ENCODE results near the gene AHDC1. TPM values are rescaled to one million over a fixed set of nuclear protein-coding genes. Genes with fewer than 3 reads are reported as not detected.

Gene AHDC1
- total RNA-seq, 1 donor from 2014 or later = 18.0 TPM

DNA sequence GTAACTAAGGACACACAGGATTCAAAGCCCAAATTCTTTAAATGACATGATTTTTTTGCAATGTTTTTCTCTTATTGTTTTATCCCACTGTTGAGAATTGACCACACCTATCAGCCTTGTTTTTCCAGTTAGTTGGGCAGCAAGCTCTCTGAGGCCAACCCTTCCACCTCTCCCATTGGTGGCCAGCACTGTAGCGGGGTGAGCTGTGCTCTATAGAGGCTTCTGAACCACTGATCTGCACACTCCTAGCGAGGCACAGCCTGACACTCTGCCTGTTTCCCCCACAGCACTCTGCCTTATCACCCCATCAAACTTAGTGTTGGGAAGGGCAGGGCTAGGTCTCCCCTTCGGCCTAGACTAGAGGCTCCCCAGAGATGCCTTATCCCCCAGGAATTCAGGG, 19.5 kb downstream of the AHDC1 start:
- TF ChIP-seq, protein P1, sequence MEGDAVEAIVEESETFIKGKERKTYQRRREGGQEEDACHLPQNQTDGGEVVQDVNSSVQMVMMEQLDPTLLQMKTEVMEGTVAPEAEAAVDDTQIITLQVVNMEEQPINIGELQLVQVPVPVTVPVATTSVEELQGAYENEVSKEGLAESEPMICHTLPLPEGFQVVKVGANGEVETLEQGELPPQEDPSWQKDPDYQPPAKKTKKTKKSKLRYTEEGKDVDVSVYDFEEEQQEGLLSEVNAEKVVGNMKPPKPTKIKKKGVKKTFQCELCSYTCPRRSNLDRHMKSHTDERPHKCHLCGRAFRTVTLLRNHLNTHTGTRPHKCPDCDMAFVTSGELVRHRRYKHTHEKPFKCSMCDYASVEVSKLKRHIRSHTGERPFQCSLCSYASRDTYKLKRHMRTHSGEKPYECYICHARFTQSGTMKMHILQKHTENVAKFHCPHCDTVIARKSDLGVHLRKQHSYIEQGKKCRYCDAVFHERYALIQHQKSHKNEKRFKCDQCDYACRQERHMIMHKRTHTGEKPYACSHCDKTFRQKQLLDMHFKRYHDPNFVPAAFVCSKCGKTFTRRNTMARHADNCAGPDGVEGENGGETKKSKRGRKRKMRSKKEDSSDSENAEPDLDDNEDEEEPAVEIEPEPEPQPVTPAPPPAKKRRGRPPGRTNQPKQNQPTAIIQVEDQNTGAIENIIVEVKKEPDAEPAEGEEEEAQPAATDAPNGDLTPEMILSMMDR (IDR thresholded peaks at IDR 0.05; ENCODE audit: insufficient read depth, low read length, poor library complexity, severe bottlenecking) = no peak
- no peaks in the 10 kb centered on the region for H3K36me3 ChIP-seq (ENCODE audit: control insufficient read depth, insufficient read depth, low read length)

DNA sequence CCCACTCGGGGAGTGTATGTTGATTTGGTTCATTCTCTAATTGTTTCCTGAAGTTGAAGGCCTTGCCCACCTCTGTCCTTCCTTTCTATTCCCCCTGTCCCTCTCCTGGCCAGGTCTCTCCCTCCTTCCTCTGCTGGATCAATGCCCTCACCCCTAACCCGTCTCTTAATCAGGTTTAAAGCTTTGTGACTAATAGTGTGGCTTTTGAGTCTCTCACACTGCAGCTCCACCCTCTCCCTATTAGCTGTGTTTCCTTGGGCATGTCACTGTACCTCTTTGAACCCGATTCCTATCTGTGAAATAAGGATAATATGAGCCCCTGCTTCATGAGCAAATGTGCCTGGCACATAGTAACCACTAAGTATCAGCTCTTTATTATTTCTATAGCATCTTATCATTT, 20.5 kb downstream of the AHDC1 start:
- Histone ChIP-seq H3K27me3 (ENCODE audit: control insufficient read depth, insufficient read depth, low read length) (no peaks in the 10 kb centered on the region), H3K36me3 (ENCODE audit: control insufficient read depth, insufficient read depth, low read length) (no peaks in the 10 kb centered on the region), H3K4me3 (ENCODE audit: low read depth, low read length) (no peak overlapping the region)
- DNase-seq (ENCODE audit: low read depth) = no peak
- TF ChIP-seq, protein P1 (IDR thresholded peaks at IDR 0.05; ENCODE audit: insufficient read depth, low read length, poor library complexity, severe bottlenecking) = no peak

More for the DNA sequence above, 19.5 kb downstream of the AHDC1 start:
- Histone ChIP-seq H3K27me3 (ENCODE audit: control insufficient read depth, insufficient read depth, low read length) (no peaks in the 10 kb centered on the region), H3K4me3 (ENCODE audit: low read depth, low read length) (no peak overlapping the region)
- no peak for DNase-seq (ENCODE audit: low read depth)

DNA sequence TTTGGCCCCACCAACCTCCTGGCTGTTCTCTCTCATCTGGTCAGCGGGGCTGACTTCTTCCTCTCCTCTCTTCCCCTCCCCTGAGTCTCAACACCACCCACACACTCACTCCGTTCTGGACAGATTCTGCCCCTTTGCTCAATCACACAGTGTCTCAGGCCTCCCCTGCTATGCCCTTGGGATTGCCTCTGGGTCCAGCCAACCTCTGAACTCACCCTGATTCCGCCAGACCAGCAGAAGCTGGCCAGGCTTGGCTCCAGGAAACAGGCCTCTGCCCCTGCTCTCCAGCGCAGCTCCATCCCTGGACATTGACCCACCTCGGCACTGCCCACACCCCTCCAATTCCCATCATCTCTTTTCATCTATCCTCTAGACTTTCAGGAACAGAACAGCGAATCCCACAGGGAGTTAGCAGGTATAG, 22.1 kb downstream of the AHDC1 start:
- TF ChIP-seq, protein P1 (IDR thresholded peaks at IDR 0.05; ENCODE audit: insufficient read depth, low read length, poor library complexity, severe bottlenecking) = no peak
- DNase-seq (ENCODE audit: low read depth) = no peak
- Histone ChIP-seq H3K27me3 (ENCODE audit: control insufficient read depth, insufficient read depth, low read length) (no peaks in the 10 kb centered on the region), H3K4me3 (ENCODE audit: low read depth, low read length) (no peak overlapping the region), H3K36me3 (ENCODE audit: control insufficient read depth, insufficient read depth, low read length) (no peaks in the 10 kb centered on the region)

DNA sequence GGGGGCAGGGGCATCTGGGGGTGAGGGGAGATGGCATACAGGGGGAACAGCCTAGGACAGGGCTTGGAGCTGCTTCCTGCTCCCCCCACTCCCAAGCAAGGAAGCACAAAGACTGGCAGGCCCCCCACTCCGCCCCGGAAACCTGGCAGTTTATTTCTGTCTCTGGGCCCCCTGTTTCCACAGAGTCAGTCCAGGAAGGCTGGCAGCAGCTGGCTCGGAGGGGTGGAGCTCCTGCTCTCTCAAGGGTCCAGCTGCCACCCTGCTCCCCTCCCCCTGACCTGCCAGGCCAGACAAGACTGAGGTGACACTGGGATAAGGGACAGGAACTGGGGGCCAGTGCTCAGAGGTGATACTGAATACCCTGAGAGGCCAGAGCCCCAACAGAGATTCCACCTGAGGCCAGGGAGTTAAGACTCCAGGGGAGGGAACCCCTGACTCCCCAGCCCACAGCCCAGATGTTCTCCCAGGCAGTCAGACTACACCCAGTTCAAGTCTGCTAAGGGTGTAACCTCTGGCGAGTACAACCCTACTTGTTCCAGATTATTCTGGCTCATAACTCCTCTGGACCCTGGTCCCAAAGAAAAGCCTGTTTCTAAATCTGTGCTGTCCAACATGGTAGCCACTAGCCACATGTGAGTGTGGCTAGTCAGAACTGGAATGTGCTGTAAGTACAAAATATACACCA, 26.3 kb downstream of the AHDC1 start:
- no peaks in the 10 kb centered on the region for H3K27me3 ChIP-seq (ENCODE audit: control insufficient read depth, insufficient read depth, low read length)
- H3K4me3 ChIP-seq (ENCODE audit: low read depth, low read length) = no peak overlapping the region
- TF ChIP-seq, protein P1 (IDR thresholded peaks at IDR 0.05; ENCODE audit: insufficient read depth, low read length, poor library complexity, severe bottlenecking) = no peak
- no peaks in the 10 kb centered on the region for H3K36me3 ChIP-seq (ENCODE audit: control insufficient read depth, insufficient read depth, low read length)
- DNase-seq (ENCODE audit: low read depth) = no peak

DNA sequence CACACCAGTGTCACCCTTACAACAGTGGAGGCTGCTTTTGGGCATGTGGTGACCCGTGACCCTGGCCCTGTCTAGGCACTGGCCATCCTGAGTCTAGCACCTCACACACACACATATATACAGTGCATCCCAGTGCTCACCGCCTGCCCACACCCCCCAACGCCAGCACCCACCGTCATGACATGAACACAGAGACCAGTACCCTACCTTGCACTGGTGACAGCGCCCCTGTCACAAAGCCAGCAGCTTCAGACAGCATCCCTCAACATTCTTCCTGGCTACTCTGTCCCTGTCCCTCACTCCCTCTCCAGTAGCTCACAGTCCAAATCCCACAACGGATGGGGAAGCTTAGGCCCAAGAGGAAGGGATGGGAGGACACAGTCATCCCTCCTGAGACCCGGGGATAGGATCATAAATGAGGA, 27.1 kb downstream of the AHDC1 start:
- no peaks in the 10 kb centered on the region for H3K27me3 ChIP-seq (ENCODE audit: control insufficient read depth, insufficient read depth, low read length)

More for the DNA sequence above, 27.1 kb downstream of the AHDC1 start:
- H3K36me3 ChIP-seq (ENCODE audit: control insufficient read depth, insufficient read depth, low read length) = no peaks in the 10 kb centered on the region
- TF ChIP-seq, protein P1 (IDR thresholded peaks at IDR 0.05; ENCODE audit: insufficient read depth, low read length, poor library complexity, severe bottlenecking) = no peak
- no peak overlapping the region for H3K4me3 ChIP-seq (ENCODE audit: low read depth, low read length)
- no peak for DNase-seq (ENCODE audit: low read depth)
